NT2/D1 (cell line): ENCODE data around the gene FIGNL2.

Experiments used
- YY1 ChIP-seq: IDR thresholded peaks from 2 replicates; pipeline ENCODE4 v1.6.1; 2011; ENCODE audit not compliant: insufficient read length, insufficient read depth
- ZNF274 ChIP-seq: IDR thresholded peaks from 2 replicates; pipeline ENCODE4 v1.6.1; 2011; ENCODE audit warnings: mild to moderate bottlenecking, low read depth, low read length

DNA sequence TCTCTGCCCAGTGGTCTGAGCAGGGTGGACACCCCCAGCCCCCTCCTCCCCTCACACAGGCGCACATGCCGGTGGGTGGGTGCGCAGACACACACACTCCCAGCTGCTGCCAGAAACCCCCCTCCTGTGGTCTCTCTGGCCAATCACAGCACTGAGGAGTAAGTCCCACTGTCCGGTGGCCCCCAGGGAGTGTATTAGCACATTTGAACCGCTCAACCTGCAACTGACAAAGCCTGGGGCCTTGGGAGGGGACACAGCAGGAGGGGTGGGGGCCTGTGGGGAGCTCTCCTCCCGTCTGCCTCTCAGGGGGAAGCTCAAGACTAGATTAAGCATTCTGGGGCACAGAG, 11.7 kb downstream of the FIGNL2 start:
- TF ChIP-seq YY1 (no peak), ZNF274 (no peak)
